ENCODE measurements around the gene ADGRD2.

ADGRD2 gene

GRCh38 chr9:124522121-124523098, 72.2 kb downstream of the ADGRD2 start:
- Mint-ChIP-seq H3K4me1 (no peaks in the 10 kb centered on the region), H3K27ac (no peak overlapping the region), H3K9me3 (no peaks in the 10 kb centered on the region), H3K36me3 (no peaks in the 10 kb centered on the region), H3K27me3 (peaks cover 21% of the 10 kb centered on the region), H3K4me3 (no peak overlapping the region)
- no peak for DNase-seq
- CTCF ChIA-PET: no interaction called here

GRCh38 chr9:124526174-124526573, 75.9 kb downstream of the ADGRD2 start:
- CTCF ChIA-PET: no interaction called here
- Mint-ChIP-seq H3K9me3 (no peaks in the 10 kb centered on the region), H3K4me1 (no peaks in the 10 kb centered on the region), H3K27me3 (peaks cover 22% of the 10 kb centered on the region), H3K36me3 (no peaks in the 10 kb centered on the region), H3K4me3 (no peak overlapping the region), H3K27ac (no peak overlapping the region)
- DNase-seq: no peak

GRCh38 chr9:124527781-124528180, 77.5 kb downstream of the ADGRD2 start:
- Mint-ChIP-seq H3K4me3 (no peak overlapping the region), H3K4me1 (no peaks in the 10 kb centered on the region), H3K27me3 (peaks cover 10% of the 10 kb centered on the region), H3K27ac (no peak overlapping the region), H3K9me3 (no peaks in the 10 kb centered on the region), H3K36me3 (no peaks in the 10 kb centered on the region)
- CTCF ChIA-PET: interaction anchor here (1.0 to 2.3 kb wide), 2 partner anchors 9 to 22 kb away, joined by 3 to 14 read pairs; no protein-coding TSS in a partner anchor
- DNase-seq: no peak
